Measurements from ENCODE around the gene TNIP3. TPM values are rescaled to one million over a fixed set of nuclear protein-coding genes. Genes with fewer than 3 reads are reported as not detected.
A peak's percentile ranks its signal among the peaks of the same experiment; 100 is the strongest.

The TNIP3 gene
- polyA plus RNA-seq, 3 donors, result 1.2 to 3.1 (median 1.9) TPM

GRCh38 chr4:121140716-121141460 lies 23.2 kb downstream of the TNIP3 start:
- DNase-seq (ENCODE audit: low read depth in 3 of 3, low spot score in 2 of 3), result no peak

- no peak for DNase-seq (ENCODE audit: low read depth in 3 of 3, low spot score in 2 of 3)
Observed at GRCh38 chr4:121139533-121140222, 24.4 kb downstream of the TNIP3 start.

- no peak for DNase-seq (ENCODE audit: low read depth in 3 of 3, low spot score in 2 of 3)
Observed at GRCh38 chr4:121138039-121138825, 25.9 kb downstream of the TNIP3 start.

GRCh38 chr4:121130326-121130660 lies 33.8 kb downstream of the TNIP3 start:
- no peak for DNase-seq (ENCODE audit: low read depth in 3 of 3, low spot score in 2 of 3)

GRCh38 chr4:121129606-121130325 lies 34.4 kb downstream of the TNIP3 start:
- DNase-seq (ENCODE audit: low read depth in 3 of 3, low spot score in 2 of 3), result no peak

- DNase-seq (ENCODE audit: low read depth in 3 of 3, low spot score in 2 of 3), result no peak
Observed at GRCh38 chr4:121127100-121127499, 37.0 kb downstream of the TNIP3 start.

GRCh38 chr4:121126449-121127006 lies 37.6 kb downstream of the TNIP3 start:
- DNase-seq (ENCODE audit: low read depth in 3 of 3, low spot score in 2 of 3), result no peak

GRCh38 chr4:121125498-121125885 lies 38.6 kb downstream of the TNIP3 start:
- DNase-seq (ENCODE audit: low read depth in 3 of 3, low spot score in 2 of 3), result no peak

GRCh38 chr4:121122661-121123060 lies 41.5 kb downstream of the TNIP3 start:
- DNase-seq (ENCODE audit: low read depth in 3 of 3, low spot score in 2 of 3), result no peak

- no peak for DNase-seq (ENCODE audit: low read depth in 3 of 3, low spot score in 2 of 3)
Observed at GRCh38 chr4:121119715-121120114, 44.4 kb downstream of the TNIP3 start.

GRCh38 chr4:121118344-121118743 lies 45.8 kb downstream of the TNIP3 start:
- no peak for DNase-seq (ENCODE audit: low read depth in 3 of 3, low spot score in 2 of 3)

GRCh38 chr4:121114756-121115155 lies 49.4 kb downstream of the TNIP3 start:
- DNase-seq (ENCODE audit: low read depth in 3 of 3, low spot score in 2 of 3), result no peak

- DNase-seq (ENCODE audit: low read depth in 3 of 3, low spot score in 2 of 3), result no peak
Observed at GRCh38 chr4:121112530-121112929, 51.6 kb downstream of the TNIP3 start.

GRCh38 chr4:121108557-121108956 lies 55.6 kb downstream of the TNIP3 start:
- no peak for DNase-seq (ENCODE audit: low read depth in 3 of 3, low spot score in 2 of 3)

GRCh38 chr4:121107507-121107906 lies 56.6 kb downstream of the TNIP3 start:
- DNase-seq (ENCODE audit: low read depth in 3 of 3, low spot score in 2 of 3), result no peak

GRCh38 chr4:121100093-121100775 lies 63.9 kb downstream of the TNIP3 start:
- no peak for DNase-seq (ENCODE audit: low read depth in 3 of 3, low spot score in 2 of 3)

GRCh38 chr4:121098266-121098665 lies 65.9 kb downstream of the TNIP3 start:
- DNase-seq (ENCODE audit: low read depth in 3 of 3, low spot score in 2 of 3), result no peak

- DNase-seq (ENCODE audit: low read depth in 3 of 3, low spot score in 2 of 3), result peak in 1 of 3 donors; percentile 15
Observed at GRCh38 chr4:121096629-121097028, 67.5 kb downstream of the TNIP3 start.

GRCh38 chr4:121096191-121096590 lies 67.9 kb downstream of the TNIP3 start:
- DNase-seq (ENCODE audit: low read depth in 3 of 3, low spot score in 2 of 3), result no peak
